Measurements from ENCODE around the gene GRM6.

GRCh38 chr5:178981381-178981780, 13.7 kb downstream of the GRM6 start:
- TF ChIP-seq CEBPB (IDR thresholded peaks at IDR 0.05), result no peak
- no peak for TF ChIP-seq REST (IDR thresholded peaks at IDR 0.05; ENCODE audit: low read depth)
- no peak for TF ChIP-seq TAF1 (IDR thresholded peaks at IDR 0.05; ENCODE audit: low read depth)

Data from Ishikawa (cell line).